ENCODE results near the gene F11.
"Not testable (repeated sequence)": the region's sequence is repeated elsewhere in the genome, so short reads cannot be mapped to it uniquely, and the experiment has no call there.

The F11 gene

GRCh38 chr4:186304216-186304615 lies 38.2 kb downstream of the F11 start:
- DNase-seq, result no peak

DNA sequence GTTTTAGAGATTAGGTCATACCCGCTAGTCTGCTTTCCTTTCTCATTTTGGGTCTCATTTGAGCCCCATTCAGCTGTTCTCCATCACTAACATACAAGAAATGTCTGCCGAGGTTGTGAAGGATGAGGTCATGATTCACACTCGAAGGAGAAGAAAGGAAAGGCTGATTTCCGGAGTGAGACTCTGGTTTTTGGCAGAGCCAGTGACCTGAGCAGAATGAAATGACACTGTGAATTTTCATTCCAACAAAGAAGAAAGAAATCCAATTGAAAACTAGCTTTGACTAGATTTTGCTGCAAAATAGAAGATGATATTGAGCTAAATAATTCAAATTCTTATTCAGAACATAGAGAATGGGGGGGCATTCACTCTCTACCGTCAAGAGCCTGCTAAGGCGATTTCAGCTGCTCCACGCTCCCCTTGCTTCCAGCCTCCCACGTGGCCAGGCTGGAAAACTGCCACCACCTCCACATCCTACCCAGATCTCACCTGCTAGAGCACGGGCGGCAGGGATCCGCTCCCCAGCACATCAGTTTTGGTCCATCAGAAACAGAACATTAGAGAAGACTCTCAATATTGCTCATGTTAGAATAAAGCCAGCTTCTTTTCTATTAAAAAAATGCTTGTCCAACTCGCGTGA lies 39.0 kb downstream of the F11 start:
- no peak for DNase-seq

DNA sequence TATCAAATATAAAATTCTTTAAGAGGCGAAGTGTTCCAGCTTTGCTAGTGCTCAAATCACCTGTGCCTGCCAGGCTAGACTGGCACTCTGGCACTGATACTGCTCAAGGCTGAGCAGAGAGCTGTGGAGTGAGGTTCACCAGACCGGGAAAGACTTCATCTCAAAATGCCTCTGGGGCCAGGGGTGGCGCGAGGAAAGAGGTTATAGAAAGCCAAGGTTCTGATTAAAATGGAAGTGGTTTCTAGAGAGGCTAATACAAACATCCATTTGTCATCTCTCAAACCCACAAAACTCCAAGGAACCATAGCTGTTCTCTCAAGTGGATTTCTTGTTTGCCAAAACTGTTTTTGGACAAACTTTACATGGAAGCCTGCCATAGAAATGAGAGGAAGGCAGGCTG lies 41.5 kb downstream of the F11 start:
- DNase-seq, result no peak

- DNase-seq, result no peak
These were observed 41.9 kb downstream of the F11 start for GRCh38 chr4:186307916-186308315.

GRCh38 chr4:186318481-186318880 lies 52.5 kb downstream of the F11 start:
- no peak for DNase-seq

DNA sequence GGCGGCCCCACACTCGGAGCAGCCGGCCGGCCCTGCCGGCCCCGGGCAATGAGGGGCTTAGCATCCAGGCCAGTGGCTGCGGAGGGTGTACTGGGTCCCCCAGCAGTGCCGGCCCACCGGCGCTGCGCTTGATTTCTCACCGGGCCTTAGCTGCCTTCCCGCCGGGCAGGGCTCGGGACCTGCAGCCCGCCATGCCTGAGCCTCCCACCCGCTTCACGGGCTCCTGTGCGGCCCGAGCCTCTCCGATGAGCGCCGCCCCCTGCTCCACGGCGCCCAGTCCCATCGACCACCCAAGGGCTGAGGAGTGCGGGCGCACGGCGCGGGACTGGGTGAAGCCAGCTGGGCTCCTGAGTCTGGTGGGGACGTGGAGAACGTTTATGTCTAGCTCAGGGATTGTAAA lies 58.7 kb downstream of the F11 start:
- not testable (repeated sequence) for DNase-seq

DNA sequence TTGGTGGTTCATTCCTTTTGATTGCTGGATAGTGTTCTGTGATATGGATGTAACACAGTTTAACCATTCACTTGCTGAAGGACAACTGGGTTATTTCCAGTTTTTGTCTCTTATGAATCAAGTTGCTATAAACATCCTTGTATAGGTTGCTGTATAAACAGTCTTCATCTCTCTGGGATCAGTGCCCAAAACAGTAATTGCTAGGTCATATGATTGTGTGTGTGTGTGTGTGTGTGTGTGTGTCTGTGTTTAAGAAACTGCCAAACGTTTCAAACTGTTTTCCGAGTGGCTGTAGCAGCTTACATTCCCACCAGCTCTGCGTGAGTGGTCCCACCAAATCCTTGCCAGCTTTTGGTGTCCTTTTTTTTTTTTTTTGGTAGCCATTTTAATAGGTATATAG lies 60.4 kb downstream of the F11 start:
- DNase-seq, result no peak

- DNase-seq, result no peak
These were observed 63.4 kb downstream of the F11 start for GRCh38 chr4:186329372-186329771.

- no peak for DNase-seq
These were observed 64.4 kb downstream of the F11 start for GRCh38 chr4:186330368-186330767.

- no peak for DNase-seq
These were observed 69.8 kb downstream of the F11 start for GRCh38 chr4:186335793-186336192.
